ELR (cell line): ENCODE results near the gene TSPAN3.

Experiments
- DNase-seq: peaks from one replicate; pipeline ENCODE4 v3.0.0-alpha.2; 2015; ENCODE audit warnings: low read depth

The TSPAN3 gene

GRCh38 chr15:77009646-77010311, 61.1 kb downstream of the TSPAN3 start:
- DNase-seq: peak; percentile 23

GRCh38 chr15:77009176-77009575, 61.7 kb downstream of the TSPAN3 start:
- DNase-seq: no peak

GRCh38 chr15:77004189-77004588, 66.7 kb downstream of the TSPAN3 start:
- no peak for DNase-seq

GRCh38 chr15:77002954-77003912, 67.7 kb downstream of the TSPAN3 start:
- no peak for DNase-seq

GRCh38 chr15:77002436-77002835, 68.5 kb downstream of the TSPAN3 start:
- DNase-seq: no peak

GRCh38 chr15:77001966-77002365, 68.9 kb downstream of the TSPAN3 start:
- DNase-seq: no peak

GRCh38 chr15:77001351-77001750, 69.6 kb downstream of the TSPAN3 start:
- DNase-seq: no peak

GRCh38 chr15:76999996-77000395, 70.9 kb downstream of the TSPAN3 start:
- no peak for DNase-seq

GRCh38 chr15:76998663-76999285, 72.1 kb downstream of the TSPAN3 start:
- no peak for DNase-seq

GRCh38 chr15:76996526-76997401, 74.1 kb downstream of the TSPAN3 start:
- DNase-seq: peak; percentile 30

- DNase-seq: no peak
These were observed 74.8 kb downstream of the TSPAN3 start for GRCh38 chr15:76996076-76996525.

GRCh38 chr15:76994971-76995945, 75.7 kb downstream of the TSPAN3 start, which contains the start of gene PSTPIP1:
Gene PSTPIP1 (plus strand): TSS chr15:76995126. CDS start chr15:76995574, 448 bp downstream.
- no peak for DNase-seq

- DNase-seq: no peak
These were observed 76.4 kb downstream of the TSPAN3 start for GRCh38 chr15:76994496-76994895.

GRCh38 chr15:76994001-76994400, 76.9 kb downstream of the TSPAN3 start:
- peak; percentile 16 for DNase-seq

- DNase-seq: no peak
These were observed 77.7 kb downstream of the TSPAN3 start for GRCh38 chr15:76993114-76993725.

- DNase-seq: no peak
These were observed 78.9 kb downstream of the TSPAN3 start for GRCh38 chr15:76991741-76992645.
